ENCODE data around the gene S100A8. TPM values are rescaled to one million over a fixed set of nuclear protein-coding genes. Genes with fewer than 3 reads are reported as not detected.

S100A8 gene
- total RNA-seq, 1 donor from 2014 or later: not detected

DNA sequence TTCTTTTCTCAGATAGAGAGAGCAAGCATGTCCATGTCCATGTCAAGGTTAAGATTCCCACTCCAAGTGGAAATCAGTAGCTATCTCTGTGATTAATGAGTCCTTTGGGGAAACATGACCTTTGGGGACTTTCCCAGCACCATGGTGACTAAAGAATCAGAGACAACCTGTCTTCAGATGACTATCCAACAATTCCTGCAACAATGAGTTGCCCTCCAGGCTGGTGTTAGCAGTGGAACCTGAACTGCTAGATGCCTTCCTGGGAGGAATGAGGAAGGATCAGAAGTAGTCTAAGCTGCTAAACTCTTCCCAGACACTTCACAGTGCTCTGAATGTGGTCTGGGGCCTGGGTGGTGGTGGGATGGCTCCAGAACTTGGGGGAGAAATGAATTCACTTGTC lies 26.7 kb downstream of the S100A8 start:
- no peak for TF ChIP-seq EZH2phosphoT487 (IDR thresholded peaks at IDR 0.05)
- no peak for TF ChIP-seq EZH2 (IDR thresholded peaks at IDR 0.05)
- TF ChIP-seq, protein P1, sequence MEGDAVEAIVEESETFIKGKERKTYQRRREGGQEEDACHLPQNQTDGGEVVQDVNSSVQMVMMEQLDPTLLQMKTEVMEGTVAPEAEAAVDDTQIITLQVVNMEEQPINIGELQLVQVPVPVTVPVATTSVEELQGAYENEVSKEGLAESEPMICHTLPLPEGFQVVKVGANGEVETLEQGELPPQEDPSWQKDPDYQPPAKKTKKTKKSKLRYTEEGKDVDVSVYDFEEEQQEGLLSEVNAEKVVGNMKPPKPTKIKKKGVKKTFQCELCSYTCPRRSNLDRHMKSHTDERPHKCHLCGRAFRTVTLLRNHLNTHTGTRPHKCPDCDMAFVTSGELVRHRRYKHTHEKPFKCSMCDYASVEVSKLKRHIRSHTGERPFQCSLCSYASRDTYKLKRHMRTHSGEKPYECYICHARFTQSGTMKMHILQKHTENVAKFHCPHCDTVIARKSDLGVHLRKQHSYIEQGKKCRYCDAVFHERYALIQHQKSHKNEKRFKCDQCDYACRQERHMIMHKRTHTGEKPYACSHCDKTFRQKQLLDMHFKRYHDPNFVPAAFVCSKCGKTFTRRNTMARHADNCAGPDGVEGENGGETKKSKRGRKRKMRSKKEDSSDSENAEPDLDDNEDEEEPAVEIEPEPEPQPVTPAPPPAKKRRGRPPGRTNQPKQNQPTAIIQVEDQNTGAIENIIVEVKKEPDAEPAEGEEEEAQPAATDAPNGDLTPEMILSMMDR (IDR thresholded peaks at IDR 0.05): no peak
- Histone ChIP-seq H4K20me1 (ENCODE audit: low read depth) (no peaks in the 10 kb centered on the region), H3K36me3 (no peaks in the 10 kb centered on the region), H3K27me3 (no peaks in the 10 kb centered on the region), H2AFZ (replicated peaks) (no peak overlapping the region), H3K9me3 (ENCODE audit: low read depth) (no peaks in the 10 kb centered on the region), H3K9ac (no peak overlapping the region), H3K27ac (no peak overlapping the region), H3K4me1 (no peaks in the 10 kb centered on the region), H3K79me2 (ENCODE audit: low read depth) (no peaks in the 10 kb centered on the region), H3K4me3 (no peak overlapping the region), H3F3A (ENCODE audit: low read depth) (no peaks in the 10 kb centered on the region), H3K4me2 (no peak overlapping the region)
- Mint-ChIP-seq H3K27me3 (ENCODE audit: insufficient read depth, low read depth) (peaks cover 8% of the 10 kb centered on the region), H3K27ac (no peak overlapping the region), H3K4me3 (no peak overlapping the region), H3K9me3 (no peaks in the 10 kb centered on the region), H3K4me1 (no peaks in the 10 kb centered on the region), H3K36me3 (no peaks in the 10 kb centered on the region)
- no peak for DNase-seq (ENCODE audit: low spot score)

DNA sequence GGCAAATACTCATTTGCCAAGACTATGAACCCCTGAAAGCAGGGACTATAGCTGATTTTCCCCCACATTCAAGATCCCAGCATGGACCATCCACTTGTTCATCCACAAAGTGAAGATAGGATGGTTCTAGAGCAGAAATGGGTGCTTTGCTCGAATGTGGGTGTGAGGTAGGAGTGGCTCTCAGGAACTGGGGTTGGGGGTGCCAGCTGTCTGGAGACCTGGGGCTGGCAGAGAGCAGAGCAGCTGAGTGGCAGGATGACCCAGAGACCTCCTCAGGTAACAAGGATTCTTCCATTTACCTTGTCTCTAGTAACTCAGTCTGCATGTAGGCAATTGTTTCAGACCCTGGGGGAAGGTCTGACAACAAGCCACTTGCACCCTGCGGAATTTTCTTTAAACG lies 27.2 kb downstream of the S100A8 start:
- no peak for DNase-seq (ENCODE audit: low spot score)
- no peaks in the 10 kb centered on the region for H3K36me3 Mint-ChIP-seq
- no peak overlapping the region for H3K4me2 ChIP-seq
- peaks cover 8% of the 10 kb centered on the region for H3K27me3 Mint-ChIP-seq (ENCODE audit: insufficient read depth, low read depth)
- H3K9me3 ChIP-seq (ENCODE audit: low read depth): no peaks in the 10 kb centered on the region
- H3K9ac ChIP-seq: no peak overlapping the region
- H4K20me1 ChIP-seq (ENCODE audit: low read depth): no peaks in the 10 kb centered on the region
- H3K36me3 ChIP-seq: no peaks in the 10 kb centered on the region
- H3K9me3 Mint-ChIP-seq: no peaks in the 10 kb centered on the region
- no peak overlapping the region for H3K27ac ChIP-seq
- no peak overlapping the region for H2AFZ ChIP-seq (replicated peaks)
- H3K27ac Mint-ChIP-seq: no peak overlapping the region
- H3K4me1 ChIP-seq: no peaks in the 10 kb centered on the region
- no peaks in the 10 kb centered on the region for H3K27me3 ChIP-seq
- no peaks in the 10 kb centered on the region for H3F3A ChIP-seq (ENCODE audit: low read depth)
- no peak overlapping the region for H3K4me3 Mint-ChIP-seq
- TF ChIP-seq, protein P1 (IDR thresholded peaks at IDR 0.05): no peak
- TF ChIP-seq EZH2 (IDR thresholded peaks at IDR 0.05): no peak
- no peak for TF ChIP-seq EZH2phosphoT487 (IDR thresholded peaks at IDR 0.05)
- no peak overlapping the region for H3K4me3 ChIP-seq
- no peaks in the 10 kb centered on the region for H3K79me2 ChIP-seq (ENCODE audit: low read depth)
- no peaks in the 10 kb centered on the region for H3K4me1 Mint-ChIP-seq

DNA sequence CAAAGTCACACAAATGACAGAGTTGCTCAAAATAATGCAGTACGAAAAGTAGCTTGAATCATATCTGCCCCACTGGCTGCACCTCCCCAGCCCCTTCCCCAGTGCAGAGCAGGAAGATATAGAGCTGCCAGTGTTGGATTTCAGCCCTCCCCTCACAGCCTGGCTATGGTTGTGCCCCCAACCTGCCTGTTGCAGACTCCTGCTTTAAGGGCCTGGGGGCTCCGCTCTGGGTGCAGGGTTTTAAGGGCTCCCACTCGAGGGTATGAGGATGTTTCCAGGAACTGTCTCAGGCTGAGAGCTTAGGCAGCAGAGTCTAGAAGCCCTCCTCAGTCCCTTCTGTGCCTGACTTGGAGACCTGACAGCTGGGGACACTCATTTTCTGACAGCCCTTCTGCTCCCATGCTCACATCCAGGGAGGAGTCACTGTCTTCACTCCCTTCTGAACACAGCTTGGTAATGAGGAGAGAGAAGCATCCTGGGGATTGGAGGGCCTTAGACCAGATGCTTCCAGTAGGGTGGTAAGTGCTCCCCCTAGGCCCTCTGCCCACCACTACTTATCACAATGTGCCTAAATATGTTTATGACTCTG lies 28.6 kb downstream of the S100A8 start:
- H3K27ac ChIP-seq: no peak overlapping the region
- no peaks in the 10 kb centered on the region for H3K27me3 ChIP-seq
- Mint-ChIP-seq H3K4me3 (no peak overlapping the region), H3K27me3 (ENCODE audit: insufficient read depth, low read depth) (peaks cover 9% of the 10 kb centered on the region), H3K36me3 (no peaks in the 10 kb centered on the region), H3K27ac (no peak overlapping the region), H3K9me3 (no peaks in the 10 kb centered on the region), H3K4me1 (no peaks in the 10 kb centered on the region)
- no peaks in the 10 kb centered on the region for H3K36me3 ChIP-seq
- TF ChIP-seq EZH2 (IDR thresholded peaks at IDR 0.05): no peak
- TF ChIP-seq, protein P1 (IDR thresholded peaks at IDR 0.05): no peak
- no peak for TF ChIP-seq EZH2phosphoT487 (IDR thresholded peaks at IDR 0.05)
- H3F3A ChIP-seq (ENCODE audit: low read depth): no peaks in the 10 kb centered on the region
- no peaks in the 10 kb centered on the region for H4K20me1 ChIP-seq (ENCODE audit: low read depth)
- no peak overlapping the region for H3K4me3 ChIP-seq
- no peak overlapping the region for H2AFZ ChIP-seq (replicated peaks)
- no peak overlapping the region for H3K4me2 ChIP-seq
- H3K9ac ChIP-seq: no peak overlapping the region
- no peak for DNase-seq (ENCODE audit: low spot score)
- no peaks in the 10 kb centered on the region for H3K9me3 ChIP-seq (ENCODE audit: low read depth)
- no peaks in the 10 kb centered on the region for H3K79me2 ChIP-seq (ENCODE audit: low read depth)
- no peaks in the 10 kb centered on the region for H3K4me1 ChIP-seq
